ENCODE data around the gene TEX264.

TEX264 gene

DNA sequence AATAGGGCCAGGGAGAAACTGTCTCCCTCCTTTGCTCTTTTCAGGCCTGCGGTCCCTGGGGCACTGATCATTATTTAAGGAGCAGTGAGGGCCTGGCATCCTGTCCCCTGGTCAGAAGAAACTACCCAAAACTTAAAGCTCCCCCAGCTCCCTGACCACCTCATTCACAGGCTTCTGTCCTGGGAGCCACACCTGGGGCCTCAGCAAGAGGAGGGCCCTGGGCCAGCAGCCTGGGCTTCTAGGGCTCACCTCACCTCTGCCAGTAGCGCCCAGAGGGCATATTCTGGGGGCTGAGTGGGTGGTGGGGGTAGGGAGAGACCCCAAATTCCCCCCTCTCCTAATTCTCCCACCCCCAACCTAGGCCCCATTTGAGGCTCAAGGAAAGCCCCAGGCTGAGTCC is 31.1 kb downstream of the TEX264 start:
- no peak for DNase-seq

DNA sequence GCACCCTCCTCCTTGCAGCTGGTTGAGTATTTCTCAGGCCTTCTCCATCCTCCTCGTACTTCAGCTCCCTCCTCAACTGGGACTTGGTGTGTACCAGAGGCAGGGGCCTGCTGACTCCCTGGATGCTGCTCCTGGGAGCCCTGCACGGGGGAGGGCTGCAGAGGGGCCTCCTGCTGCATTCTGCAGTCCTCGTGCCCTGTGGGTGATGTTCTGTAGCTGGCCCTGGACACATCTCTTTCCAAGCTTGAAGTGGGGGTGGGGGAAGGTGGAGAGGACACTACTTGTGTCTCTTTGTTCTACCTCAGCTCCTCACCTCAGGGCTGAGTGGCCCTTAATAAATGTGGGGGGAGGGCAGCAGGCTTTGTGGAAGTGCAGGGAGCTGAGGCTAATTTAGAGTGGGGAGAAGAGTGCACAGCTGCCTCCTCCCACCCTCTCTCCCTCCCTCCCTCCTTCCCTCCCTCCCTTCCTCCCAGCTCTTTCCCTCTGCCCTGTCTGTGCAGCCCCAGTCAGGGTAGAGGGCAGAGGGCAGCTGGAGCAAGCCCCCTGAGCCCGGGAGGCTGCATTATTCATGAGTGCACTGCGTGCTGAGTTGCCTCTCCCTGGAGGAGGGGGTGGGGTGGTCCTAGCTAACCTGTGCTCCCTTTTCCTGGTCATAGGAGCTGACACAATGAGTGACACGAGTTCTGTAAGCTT is 32.2 kb downstream of the TEX264 start:
- no peak for DNase-seq

GRCh38 chr3:51703761-51704510 is 32.9 kb downstream of the TEX264 start:
- DNase-seq: no peak

DNA sequence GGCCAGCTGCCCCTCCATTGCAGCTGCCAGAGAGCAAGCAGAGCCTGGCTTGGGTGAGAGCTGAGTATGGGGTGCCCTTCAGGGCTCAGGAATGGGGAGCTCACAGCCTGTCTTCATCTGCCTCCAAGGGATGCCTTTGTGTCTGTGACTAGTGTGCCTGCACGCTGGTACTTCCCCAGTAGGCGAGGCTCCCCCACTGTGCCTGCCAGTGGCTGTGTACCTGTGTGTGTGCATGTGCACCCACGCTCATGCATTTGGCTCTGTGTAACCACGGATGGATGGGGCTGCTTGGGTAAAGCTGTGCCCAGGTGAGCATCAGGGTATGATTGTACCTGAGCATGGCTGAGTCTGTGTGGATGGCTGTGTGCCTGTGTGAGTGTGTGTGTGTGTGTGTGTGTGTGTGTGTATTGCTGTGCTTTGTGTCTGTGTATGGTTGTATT is 33.5 kb downstream of the TEX264 start:
- no peak for DNase-seq

DNA sequence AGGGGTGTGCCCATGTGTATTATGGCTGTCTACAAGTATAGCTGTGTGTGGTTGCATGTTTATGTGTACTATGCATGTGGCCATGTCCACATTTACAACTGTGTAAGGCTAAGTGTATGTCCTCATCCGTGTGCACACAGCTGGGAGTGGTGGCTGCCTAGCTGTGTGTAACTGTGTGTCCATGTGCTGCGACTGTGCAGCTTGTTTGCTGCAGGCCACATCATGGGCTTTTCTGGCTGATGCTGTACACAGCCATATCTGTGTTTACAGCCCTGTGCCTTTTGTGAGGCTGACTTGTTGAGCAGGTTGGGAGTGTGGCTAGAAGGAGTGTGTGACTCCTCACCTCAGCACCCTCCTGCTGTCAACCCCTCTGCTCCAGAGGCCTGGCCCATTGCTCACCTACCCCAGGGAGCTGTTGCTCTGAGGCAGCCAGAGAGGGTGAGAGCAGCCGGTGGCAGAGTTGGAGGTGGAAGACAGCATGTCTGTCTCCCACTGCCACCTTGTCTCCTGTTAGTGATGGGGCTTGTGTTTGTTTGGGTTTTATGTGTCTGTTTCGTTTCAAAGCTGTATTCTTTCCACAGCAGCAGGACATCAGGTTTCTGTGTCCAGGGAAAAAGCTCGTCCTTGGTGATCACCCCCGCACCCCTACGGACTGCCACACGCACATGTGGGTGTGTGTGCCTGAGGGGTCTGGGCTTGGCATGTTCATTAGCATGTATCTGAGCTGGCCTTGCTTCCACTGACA is 34.4 kb downstream of the TEX264 start:
- DNase-seq: no peak

- DNase-seq: no peak
Observed at GRCh38 chr3:51706021-51706485, 35.0 kb downstream of the TEX264 start.

GRCh38 chr3:51706788-51707731 is 36.0 kb downstream of the TEX264 start, which contains the start of gene GRM2:
GRM2 (plus strand) TSS chr3:51707068; CDS start chr3:51708984, 1,916 bp downstream.
- DNase-seq: no peak

- no peak for DNase-seq
Observed at GRCh38 chr3:51708216-51708845, 37.3 kb downstream of the TEX264 start.

- no peak for DNase-seq
Observed at GRCh38 chr3:51709004-51709420, 38.0 kb downstream of the TEX264 start.

- DNase-seq: no peak
Observed at GRCh38 chr3:51709675-51710074, 38.6 kb downstream of the TEX264 start.

- DNase-seq: no peak
Observed at GRCh38 chr3:51710631-51711351, 39.7 kb downstream of the TEX264 start.

DNA sequence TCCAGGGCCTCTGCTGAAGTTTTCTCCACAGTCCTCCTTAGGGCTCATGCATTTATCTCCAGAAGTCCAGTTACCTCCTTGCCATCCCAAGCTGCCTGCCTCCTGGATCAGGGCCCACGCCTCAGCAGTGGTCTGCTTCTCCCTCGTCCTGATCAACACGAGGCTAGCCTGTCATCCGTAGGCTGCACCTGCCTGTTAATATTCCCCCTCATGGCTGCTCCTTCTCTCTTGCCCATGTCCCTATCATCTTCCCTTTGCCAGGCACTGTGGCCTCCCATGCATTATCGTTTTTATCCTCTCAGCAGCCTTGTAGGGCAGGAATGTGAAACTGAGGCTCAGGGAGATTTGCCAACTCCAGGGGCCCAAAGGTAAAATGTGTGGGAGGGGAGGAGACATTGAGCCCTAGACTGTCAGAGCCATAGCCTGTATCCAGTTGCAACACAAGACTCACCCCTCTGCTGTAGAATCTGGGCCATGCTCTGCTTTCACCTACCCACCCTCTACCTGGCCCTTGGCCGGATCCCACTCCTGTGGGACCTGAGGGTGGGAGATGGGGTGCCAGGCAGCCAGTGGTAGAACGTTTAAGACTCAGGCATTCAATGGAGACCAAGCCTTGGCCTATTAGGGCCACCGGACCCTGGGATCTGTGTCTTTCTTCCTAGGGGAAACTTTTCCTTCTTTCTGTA is 40.4 kb downstream of the TEX264 start:
- no peak for DNase-seq

DNA sequence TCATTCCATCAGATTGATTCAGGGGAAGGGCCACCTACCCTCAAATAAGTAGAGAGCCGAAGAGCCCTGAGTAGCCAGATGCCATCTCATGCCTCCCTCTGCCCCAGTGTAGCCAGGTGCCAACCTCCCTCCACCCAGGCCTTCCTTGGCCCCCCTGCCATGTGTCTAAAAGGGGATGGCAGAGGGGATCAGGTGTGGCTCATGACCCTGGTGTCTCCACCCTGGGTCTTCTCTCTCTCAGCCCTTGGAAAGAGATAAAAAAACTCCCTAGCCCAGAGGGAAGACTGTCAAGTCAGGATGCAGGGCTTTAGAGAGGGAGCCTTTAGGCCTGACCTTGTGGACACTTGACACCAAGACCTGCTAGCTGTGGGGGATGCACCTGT is 41.0 kb downstream of the TEX264 start:
- DNase-seq: no peak

DNA sequence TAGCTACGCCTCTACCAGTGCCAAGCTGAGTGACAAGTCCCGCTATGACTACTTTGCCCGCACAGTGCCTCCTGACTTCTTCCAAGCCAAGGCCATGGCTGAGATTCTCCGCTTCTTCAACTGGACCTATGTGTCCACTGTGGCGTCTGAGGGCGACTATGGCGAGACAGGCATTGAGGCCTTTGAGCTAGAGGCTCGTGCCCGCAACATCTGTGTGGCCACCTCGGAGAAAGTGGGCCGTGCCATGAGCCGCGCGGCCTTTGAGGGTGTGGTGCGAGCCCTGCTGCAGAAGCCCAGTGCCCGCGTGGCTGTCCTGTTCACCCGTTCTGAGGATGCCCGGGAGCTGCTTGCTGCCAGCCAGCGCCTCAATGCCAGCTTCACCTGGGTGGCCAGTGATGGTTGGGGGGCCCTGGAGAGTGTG is 41.5 kb downstream of the TEX264 start:
- DNase-seq: no peak

- DNase-seq: no peak
Observed at GRCh38 chr3:51712963-51713362, 41.9 kb downstream of the TEX264 start.

DNA sequence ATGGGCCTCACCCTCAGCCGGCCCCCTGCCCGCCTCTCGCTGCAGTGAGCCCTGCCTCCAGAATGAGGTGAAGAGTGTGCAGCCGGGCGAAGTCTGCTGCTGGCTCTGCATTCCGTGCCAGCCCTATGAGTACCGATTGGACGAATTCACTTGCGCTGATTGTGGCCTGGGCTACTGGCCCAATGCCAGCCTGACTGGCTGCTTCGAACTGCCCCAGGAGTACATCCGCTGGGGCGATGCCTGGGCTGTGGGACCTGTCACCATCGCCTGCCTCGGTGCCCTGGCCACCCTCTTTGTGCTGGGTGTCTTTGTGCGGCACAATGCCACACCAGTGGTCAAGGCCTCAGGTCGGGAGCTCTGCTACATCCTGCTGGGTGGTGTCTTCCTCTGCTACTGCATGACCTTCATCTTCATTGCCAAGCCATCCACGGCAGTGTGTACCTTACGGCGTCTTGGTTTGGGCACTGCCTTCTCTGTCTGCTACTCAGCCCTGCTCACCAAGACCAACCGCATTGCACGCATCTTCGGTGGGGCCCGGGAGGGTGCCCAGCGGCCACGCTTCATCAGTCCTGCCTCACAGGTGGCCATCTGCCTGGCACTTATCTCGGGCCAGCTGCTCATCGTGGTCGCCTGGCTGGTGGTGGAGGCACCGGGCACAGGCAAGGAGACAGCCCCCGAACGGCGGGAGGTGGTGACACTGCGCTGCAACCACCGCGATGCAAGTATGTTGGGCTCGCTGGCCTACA is 44.4 kb downstream of the TEX264 start:
- DNase-seq: no peak

GRCh38 chr3:51715977-51716294 is 44.9 kb downstream of the TEX264 start:
- no peak for DNase-seq

DNA sequence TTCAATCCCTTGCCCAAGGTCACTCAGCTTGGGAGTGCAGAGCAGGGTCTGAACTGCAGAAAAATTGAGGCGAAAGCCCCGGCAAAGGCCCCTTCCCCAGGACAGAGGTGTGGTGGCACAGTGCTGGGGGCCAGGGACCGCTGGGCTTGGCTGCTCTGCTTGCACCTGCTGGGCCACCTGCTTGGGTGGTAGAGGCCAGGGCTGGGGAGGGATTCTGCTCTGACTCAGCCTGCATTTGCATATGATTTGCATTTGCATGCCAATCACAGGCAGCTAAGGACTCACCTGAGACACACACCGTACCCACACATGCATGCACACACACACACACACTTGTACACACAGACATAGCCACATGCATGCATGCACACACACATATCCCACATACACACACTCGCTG is 45.8 kb downstream of the TEX264 start:
- no peak for DNase-seq

DNA sequence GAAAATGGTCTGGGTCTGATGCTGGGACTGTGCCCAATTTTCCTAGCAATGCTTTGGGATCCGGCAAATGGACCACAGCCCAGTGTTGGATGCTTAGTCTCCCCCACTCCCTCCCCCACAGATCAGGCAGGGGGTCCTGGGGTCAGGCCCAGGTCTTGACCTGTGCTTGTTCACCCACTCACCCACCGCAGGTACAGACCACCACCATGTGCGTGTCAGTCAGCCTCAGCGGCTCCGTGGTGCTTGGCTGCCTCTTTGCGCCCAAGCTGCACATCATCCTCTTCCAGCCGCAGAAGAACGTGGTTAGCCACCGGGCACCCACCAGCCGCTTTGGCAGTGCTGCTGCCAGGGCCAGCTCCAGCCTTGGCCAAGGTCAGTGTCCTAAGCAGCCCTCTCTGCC is 46.4 kb downstream of the TEX264 start:
- DNase-seq: no peak

GRCh38 chr3:51717947-51718346 is 46.9 kb downstream of the TEX264 start:
- no peak for DNase-seq

All from NCI-H2081 treated with DMSO at 0.1 percent for 48 hours (cell line).